ENCODE measurements around the gene SLC35E4.

SLC35E4 gene

DNA sequence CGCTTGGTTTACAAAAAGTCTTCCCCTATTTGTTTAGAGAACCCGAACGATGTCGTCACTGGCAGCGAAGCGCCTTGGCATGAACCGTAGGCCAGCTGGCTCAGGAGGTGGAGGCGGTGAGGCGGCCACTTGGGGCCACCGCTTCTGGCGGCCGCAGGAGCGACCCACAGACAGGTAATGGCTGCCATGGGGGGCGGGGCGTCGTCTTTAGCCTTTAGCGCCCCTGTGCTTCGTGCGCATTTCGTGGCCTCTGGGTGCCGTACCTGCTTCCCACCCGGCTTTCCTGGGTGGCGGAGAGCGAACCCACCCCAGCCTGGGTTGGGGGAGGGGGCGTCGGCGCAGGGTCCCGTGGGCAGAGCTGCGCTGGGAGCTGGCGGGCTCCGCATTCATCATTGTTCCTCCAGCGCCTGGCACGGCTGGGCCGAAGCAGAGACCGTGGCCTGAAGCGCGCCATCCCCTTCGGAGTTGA, 58.6 kb downstream of the SLC35E4 start:
- no peaks in the 10 kb centered on the region for H3F3A ChIP-seq (ENCODE audit: control insufficient read depth, insufficient read depth)
- no peaks in the 10 kb centered on the region for H3K9me3 ChIP-seq (ENCODE audit: control insufficient read depth, insufficient read depth, low read length)
- H3K36me3 ChIP-seq (ENCODE audit: control insufficient read depth, low read length): no peaks in the 10 kb centered on the region
- TF ChIP-seq CTCF (IDR thresholded peaks at IDR 0.05; ENCODE audit: low read depth, low read length, poor library complexity, severe bottlenecking): no peak
- no peak for TF ChIP-seq EZH2phosphoT487 (IDR thresholded peaks at IDR 0.05; ENCODE audit: borderline replicate concordance, low read length)
- H3K4me1 ChIP-seq (ENCODE audit: control insufficient read depth, low read length): no peaks in the 10 kb centered on the region
- H3K79me2 ChIP-seq (ENCODE audit: control insufficient read depth, low read length): no peaks in the 10 kb centered on the region
- no peaks in the 10 kb centered on the region for H3K9me2 ChIP-seq (replicated peaks; ENCODE audit: control insufficient read depth, low read length)
- peaks cover 27% of the 10 kb centered on the region for H3K27me3 ChIP-seq (ENCODE audit: control insufficient read depth, low read length)
- H4K20me1 ChIP-seq (ENCODE audit: control insufficient read depth, insufficient read depth, low read depth, low read length): no peaks in the 10 kb centered on the region
- H3K4me2 ChIP-seq (ENCODE audit: low read length): peak overlapping the region; percentile 29; the same call in 1 of the 2 replicates
- peak overlapping the region; percentile 33; the same call in 1 of the 2 replicates for H3K4me3 ChIP-seq (ENCODE audit: low read length)
- H3K27ac ChIP-seq (ENCODE audit: low read depth, low read length): no peak overlapping the region

GRCh38 chr22:30694640-30695350, 59.2 kb downstream of the SLC35E4 start, which contains the start of gene OSBP2:
Gene OSBP2 (plus strand): TSS chr22:30694874. CDS start chr22:30694910, 36 bp downstream.
- Histone ChIP-seq H3K36me3 (ENCODE audit: control insufficient read depth, low read length) (no peaks in the 10 kb centered on the region), H3K27me3 (ENCODE audit: control insufficient read depth, low read length) (peaks cover 27% of the 10 kb centered on the region), H3K79me2 (ENCODE audit: control insufficient read depth, low read length) (no peaks in the 10 kb centered on the region), H3F3A (ENCODE audit: control insufficient read depth, insufficient read depth) (no peaks in the 10 kb centered on the region), H3K9me2 (replicated peaks; ENCODE audit: control insufficient read depth, low read length) (no peaks in the 10 kb centered on the region), H4K20me1 (ENCODE audit: control insufficient read depth, insufficient read depth, low read depth, low read length) (no peaks in the 10 kb centered on the region), H3K9me3 (ENCODE audit: control insufficient read depth, insufficient read depth, low read length) (no peaks in the 10 kb centered on the region), H3K4me3 (ENCODE audit: low read length) (peak within 1 kb of the TSS; percentile 33; the same call in 1 of the 2 replicates), H3K4me1 (ENCODE audit: control insufficient read depth, low read length) (no peaks in the 10 kb centered on the region), H3K27ac (ENCODE audit: low read depth, low read length) (no peak within 1 kb of the TSS), H3K4me2 (ENCODE audit: low read length) (peak within 1 kb of the TSS; percentile 29; the same call in 1 of the 2 replicates)
- no peak for TF ChIP-seq EZH2phosphoT487 (IDR thresholded peaks at IDR 0.05; ENCODE audit: borderline replicate concordance, low read length)
- no peak for TF ChIP-seq CTCF (IDR thresholded peaks at IDR 0.05; ENCODE audit: low read depth, low read length, poor library complexity, severe bottlenecking)

- H4K20me1 ChIP-seq (ENCODE audit: control insufficient read depth, insufficient read depth, low read depth, low read length): no peaks in the 10 kb centered on the region
- H3K4me2 ChIP-seq (ENCODE audit: low read length): no peak overlapping the region
- no peaks in the 10 kb centered on the region for H3K9me2 ChIP-seq (replicated peaks; ENCODE audit: control insufficient read depth, low read length)
- no peaks in the 10 kb centered on the region for H3K4me1 ChIP-seq (ENCODE audit: control insufficient read depth, low read length)
- TF ChIP-seq EZH2phosphoT487 (IDR thresholded peaks at IDR 0.05; ENCODE audit: borderline replicate concordance, low read length) (no peak), CTCF (IDR thresholded peaks at IDR 0.05; ENCODE audit: low read depth, low read length, poor library complexity, severe bottlenecking) (no peak)
- H3K9me3 ChIP-seq (ENCODE audit: control insufficient read depth, insufficient read depth, low read length): no peaks in the 10 kb centered on the region
- peaks cover 27% of the 10 kb centered on the region for H3K27me3 ChIP-seq (ENCODE audit: control insufficient read depth, low read length)
- no peaks in the 10 kb centered on the region for H3F3A ChIP-seq (ENCODE audit: control insufficient read depth, insufficient read depth)
- no peak overlapping the region for H3K27ac ChIP-seq (ENCODE audit: low read depth, low read length)
- no peaks in the 10 kb centered on the region for H3K36me3 ChIP-seq (ENCODE audit: control insufficient read depth, low read length)
- H3K4me3 ChIP-seq (ENCODE audit: low read length): no peak overlapping the region
- H3K79me2 ChIP-seq (ENCODE audit: control insufficient read depth, low read length): no peaks in the 10 kb centered on the region
Measured at GRCh38 chr22:30695351-30695851, 59.8 kb downstream of the SLC35E4 start.
